Spleen (tissue), 7 donors: ENCODE results near the gene LENEP.

Source experiments
- CTCF ChIP-seq, 11 experiments: fragments of 200-600 bp in 7 of 11; fragments of 450-650 bp in 4 of 11; sonication (generic) in 4 of 11; IDR thresholded peaks in 8 of 11; conservative IDR thresholded peaks in 3 of 11; 1 replicate in 7 of 11; 2 replicates in 4 of 11; pipeline versions ENCODE4 v1.4.0 to v1.8.0; 2016 to 2021; ENCODE audit warnings: antibody characterized with exemption in 11 of 11, inconsistent platforms in 4 of 11, mild to moderate bottlenecking in 1 of 11
- POLR2A ChIP-seq, 3 donors: fragments of 450-650 bp; IDR thresholded peaks; one replicate each; pipeline ENCODE4 v1.5.1; 2017; ENCODE audit warnings: antibody characterized with exemption in 3 of 3, mild to moderate bottlenecking in 1 of 3
- POLR2AphosphoS5 ChIP-seq, 3 donors: sonication (generic); formaldehyde crosslinking; IDR thresholded peaks; one replicate each; pipeline ENCODE4 v1.5.1; 2017; ENCODE audit warnings: antibody characterized with exemption in 3 of 3
- donor health status: DM: no; HTN: no; CAD: no; lungs with moderate emphysema.
- donor health status: DM: no; HTN: no; CAD: no.
- donor health status: DM: no; HTN: no; CAD: no.

- TF ChIP-seq CTCF (IDR thresholded peaks at IDR 0.05 in 8 of 11, conservative IDR thresholded peaks at IDR 0.05 in 3 of 11) (no peak), POLR2A (IDR thresholded peaks at IDR 0.05) (no peak), POLR2AphosphoS5 (IDR thresholded peaks at IDR 0.05) (no peak)
These were observed 32.8 kb upstream of the LENEP start for GRCh38 chr1:154960446-154961136.
